ENCODE results near the gene UBE2K. TPM values are rescaled to one million over a fixed set of nuclear protein-coding genes. Genes with fewer than 3 reads are reported as not detected.
"Not testable (repeated sequence)": the region's sequence is repeated elsewhere in the genome, so short reads cannot be mapped to it uniquely, and the experiment has no call there.

The UBE2K gene, protein sequence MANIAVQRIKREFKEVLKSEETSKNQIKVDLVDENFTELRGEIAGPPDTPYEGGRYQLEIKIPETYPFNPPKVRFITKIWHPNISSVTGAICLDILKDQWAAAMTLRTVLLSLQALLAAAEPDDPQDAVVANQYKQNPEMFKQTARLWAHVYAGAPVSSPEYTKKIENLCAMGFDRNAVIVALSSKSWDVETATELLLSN
- total RNA-seq (2014; rRNA removed; shearing (Covaris generic)), result 13.4 and 23.4 TPM in 2 replicates

DNA sequence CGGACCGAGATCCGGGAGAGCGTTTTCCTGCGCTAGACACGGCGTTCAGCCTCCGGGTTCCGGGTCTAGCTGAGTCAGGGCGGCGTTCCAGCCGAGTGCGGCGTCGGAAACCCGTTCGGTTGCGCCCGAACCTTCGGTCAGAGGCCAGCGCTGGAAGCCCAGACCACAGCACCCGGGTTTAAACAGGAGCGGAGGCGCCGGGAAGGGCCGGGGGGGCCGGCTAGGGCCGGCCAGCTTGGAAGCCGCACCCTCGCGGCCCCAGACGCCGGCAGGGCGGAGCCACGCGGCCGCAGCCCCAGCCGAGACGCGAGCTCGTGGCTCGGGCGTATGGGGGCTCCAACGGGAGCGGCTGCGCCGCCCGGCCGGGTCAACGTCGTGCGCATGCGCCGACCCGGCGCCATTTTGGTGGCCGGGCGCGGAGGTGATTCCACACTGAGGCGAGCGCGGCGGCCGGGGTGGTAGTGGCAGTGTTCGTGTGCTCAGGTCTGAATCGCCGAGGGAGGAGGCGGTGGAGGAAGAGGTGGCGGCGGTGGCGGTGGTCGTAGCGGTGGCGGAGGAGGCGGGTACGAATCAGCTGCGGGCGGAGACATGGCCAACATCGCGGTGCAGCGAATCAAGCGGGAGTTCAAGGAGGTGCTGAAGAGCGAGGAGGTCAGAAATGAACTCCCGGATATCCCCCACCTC, at the start of gene UBE2K:
UBE2K (plus strand) TSS at position 397 of the 684 bp plus-strand sequence; CDS start at position 589, 192 bp downstream.
- peak; percentile 86 for DNase-seq (ENCODE audit: low read depth)

DNA sequence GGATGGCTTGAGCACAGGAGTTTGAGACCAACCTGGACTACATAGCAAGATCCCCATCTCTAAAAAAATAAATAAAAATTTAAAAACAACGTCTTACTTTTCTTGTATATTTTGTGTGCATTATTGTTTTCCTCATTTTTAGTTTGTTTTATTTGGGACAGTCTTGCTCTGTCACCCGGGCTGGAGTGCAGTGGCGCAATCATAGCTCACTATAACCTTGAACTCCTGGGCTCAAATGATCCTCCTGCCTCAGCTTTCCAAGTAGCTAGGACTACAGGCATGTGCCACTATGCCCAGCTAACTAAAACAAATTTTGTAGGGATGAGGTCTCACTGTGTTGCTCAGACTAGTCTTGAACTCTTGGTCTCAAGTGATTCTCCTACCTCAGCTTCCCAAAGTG, 49.7 kb upstream of the UBE2K start:
- no peak for DNase-seq (ENCODE audit: low read depth)

DNA sequence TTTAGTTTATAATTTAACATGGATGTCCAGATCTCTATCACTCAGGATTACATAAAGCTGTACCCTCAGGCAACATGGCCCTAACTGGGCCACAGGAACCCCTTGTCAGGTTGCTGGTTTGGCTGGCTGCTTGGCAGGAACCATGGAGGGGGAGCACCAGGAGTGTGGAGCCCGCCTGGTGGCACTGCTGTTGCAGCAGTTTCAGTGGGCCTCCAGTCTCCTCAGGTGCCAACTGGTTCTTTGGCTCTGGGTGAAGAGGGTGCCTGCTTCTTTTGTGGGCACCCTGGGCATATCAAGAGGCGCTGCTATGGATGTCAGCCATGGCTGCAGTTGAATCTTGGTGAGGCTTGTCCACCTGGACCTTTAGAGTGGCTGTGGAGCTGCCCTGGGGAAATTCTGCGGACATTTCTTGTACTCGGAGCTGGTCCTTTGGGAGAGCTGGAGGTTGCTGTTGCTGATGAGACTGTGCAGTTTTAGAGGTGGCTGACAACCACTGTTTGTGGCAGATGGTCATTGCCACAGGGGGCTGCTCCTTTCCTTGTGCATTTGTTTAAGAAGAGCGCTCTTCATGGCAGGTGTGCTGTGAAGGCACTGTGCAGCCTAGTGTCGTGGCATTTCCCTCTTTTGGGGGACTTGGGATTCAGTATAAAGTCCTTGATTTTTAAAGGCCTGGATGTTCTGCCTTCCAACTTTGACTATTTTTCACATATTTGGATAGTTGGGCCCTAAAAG, 48.9 kb upstream of the UBE2K start:
- DNase-seq (ENCODE audit: low read depth), result no peak

DNA sequence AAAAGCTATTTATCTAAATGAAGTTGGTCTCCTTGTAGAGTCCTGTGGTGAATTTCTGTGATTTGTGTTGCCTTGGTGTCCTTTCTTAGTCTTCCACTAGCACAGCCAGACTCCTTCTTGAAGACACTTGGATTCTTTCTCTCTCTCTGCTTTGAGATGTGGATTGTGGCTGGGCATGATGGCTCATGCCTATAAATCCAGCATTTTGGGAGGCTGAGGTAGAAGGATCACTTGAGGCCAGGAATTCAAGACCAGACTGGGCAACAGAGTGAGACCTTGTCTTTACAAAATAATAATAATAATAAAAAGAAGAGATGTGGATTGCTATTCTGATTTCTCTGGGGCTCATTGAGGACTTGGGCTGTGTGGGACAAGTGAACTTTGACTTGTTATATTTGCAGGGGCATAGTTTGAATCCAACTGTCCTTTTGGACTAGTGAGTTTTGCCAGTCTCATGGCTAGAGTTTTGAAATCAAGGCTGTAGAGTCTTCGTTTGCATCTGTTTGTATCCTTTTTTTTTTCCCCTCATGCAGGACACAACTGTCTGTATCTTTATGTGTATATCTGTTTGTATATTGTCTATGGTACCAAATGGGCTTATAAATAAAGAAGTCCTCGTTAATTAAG, 48.2 kb upstream of the UBE2K start:
- no peak for DNase-seq (ENCODE audit: low read depth)

DNA sequence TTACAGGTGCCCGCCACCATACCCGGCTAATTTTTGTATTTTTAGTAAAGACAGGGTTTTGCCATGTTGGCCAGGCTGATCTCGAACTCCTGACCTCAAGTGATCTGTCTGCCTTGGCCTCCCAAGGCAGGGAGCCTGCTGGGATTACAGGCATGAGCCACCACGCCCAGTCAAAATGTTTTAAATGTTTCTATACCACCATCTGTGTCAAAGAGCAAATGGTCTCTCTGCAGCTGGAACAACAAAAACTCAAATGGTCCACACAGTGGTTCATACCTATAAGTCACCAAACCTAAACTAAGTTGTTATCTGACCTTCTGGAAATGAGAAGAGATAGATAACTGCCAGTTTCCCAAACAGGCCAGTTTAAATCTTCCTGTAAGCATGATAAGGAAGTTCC, 46.4 kb upstream of the UBE2K start:
- not testable (repeated sequence) for DNase-seq (ENCODE audit: low read depth)

DNA sequence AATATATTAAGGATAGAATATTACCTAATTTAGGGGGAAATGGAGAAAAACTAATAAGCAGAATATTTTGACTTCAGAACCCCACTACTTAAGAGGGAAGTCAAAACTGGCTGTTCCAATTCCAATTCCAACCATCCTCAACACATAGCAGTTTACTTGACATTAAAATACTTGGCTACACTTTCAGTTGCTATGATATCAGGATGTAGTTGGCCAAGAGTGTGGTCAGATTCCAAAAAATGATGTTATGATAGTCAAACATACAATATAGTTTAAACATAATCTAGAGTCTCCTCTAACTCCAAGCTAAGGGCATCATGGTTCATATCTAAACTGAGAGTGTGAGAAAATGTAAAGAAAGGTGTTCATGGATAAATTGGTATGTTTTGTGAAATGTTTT, 42.7 kb upstream of the UBE2K start:
- no peak for DNase-seq (ENCODE audit: low read depth)

DNA sequence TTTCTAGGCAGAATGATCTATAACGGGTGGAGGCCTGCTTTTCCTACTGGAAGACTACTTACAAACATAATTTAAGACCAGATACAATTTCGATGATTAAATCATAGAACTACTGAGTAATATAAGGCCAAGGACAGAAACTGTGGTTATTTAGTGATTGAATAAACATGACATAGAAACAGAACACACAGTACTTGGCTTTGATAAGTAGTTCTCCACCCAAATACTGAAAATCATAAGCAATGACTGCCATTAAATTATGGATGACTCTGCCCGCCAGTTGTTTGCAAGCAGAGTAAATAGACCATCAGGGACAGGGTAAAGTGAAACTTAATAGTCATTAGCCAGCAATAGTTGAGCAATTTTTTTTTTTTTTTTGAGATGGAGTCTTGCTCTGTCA, 42.1 kb upstream of the UBE2K start:
- no peak for DNase-seq (ENCODE audit: low read depth)

DNA sequence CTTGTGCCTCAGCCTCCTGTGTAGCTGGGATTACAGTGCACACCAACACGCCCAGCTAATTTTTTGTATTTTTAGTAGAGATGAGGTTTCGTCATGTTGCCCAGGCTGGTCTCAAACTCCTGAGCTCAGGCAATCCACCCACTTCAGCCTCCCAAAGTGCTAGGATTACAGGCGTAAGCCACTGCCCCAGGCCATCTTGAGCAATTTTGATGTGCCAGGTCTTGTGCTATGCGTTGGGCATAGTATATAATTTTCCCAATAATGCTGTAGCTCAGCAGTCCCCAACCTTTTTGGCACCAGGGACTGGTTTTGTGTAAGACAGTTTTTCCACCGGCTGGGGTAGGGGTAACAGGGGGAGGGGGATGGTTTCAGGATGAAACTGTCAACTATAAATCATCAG, 41.3 kb upstream of the UBE2K start:
- not testable (repeated sequence) for DNase-seq (ENCODE audit: low read depth)

DNA sequence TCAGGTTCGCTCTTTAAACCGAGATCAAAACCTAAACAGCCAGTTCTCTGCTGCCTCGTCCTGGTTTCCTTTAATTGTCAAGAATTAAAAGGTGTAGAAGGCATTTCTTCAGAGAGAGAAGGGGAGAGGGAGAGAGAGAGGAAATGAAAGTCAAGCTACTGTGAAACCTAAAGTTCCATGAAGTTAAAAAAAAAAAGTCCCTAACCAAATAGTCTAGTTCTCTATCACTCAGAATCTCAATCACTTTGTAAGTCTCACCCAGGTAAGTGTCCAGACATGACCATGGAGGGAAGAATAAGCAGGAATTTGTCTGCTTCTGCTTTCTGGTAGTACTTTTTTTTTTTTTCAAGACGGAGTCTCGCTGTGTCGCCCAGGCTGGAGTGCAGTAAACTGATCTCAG, 40.5 kb upstream of the UBE2K start:
- DNase-seq (ENCODE audit: low read depth), result no peak

DNA sequence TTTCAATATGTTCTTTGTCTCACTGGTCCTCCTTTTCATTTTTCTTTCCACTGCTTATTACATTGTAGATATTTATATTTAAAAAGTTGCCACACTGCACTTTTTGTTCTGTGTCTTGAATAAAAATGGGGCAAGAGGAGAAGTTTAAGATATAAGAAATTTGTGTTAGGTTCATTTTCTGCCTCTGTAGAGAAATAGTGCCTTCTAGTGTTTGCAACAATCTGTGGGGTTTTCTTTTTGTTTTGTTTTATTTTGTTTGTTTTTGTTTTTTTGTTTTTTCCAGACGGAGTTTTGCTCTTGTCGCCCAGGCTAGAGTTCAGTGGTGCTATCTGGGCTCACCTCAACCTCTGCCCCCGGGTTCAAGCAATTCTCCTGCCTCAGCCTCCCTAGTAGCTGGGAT, 39.2 kb upstream of the UBE2K start:
- no peak for DNase-seq (ENCODE audit: low read depth)

DNA sequence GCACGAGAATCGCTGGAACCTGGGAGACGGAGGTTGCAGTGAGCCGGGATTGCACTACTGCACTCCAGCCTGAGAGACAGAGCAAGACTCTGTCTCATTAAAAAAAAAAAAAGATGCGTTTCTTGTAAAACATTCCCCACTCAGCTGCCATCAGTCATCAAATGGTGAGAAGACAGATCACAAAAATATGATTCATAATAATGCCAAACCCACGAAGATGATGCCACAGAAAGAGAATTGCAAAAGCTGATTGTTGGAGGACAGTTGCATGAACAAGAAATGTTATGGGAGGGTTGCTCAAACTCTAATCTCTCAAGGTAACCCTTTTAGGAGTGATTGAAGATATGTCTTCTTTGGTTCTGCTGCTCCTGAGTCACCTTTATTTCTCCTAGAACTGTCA, 37.9 kb upstream of the UBE2K start:
- no peak for DNase-seq (ENCODE audit: low read depth)

DNA sequence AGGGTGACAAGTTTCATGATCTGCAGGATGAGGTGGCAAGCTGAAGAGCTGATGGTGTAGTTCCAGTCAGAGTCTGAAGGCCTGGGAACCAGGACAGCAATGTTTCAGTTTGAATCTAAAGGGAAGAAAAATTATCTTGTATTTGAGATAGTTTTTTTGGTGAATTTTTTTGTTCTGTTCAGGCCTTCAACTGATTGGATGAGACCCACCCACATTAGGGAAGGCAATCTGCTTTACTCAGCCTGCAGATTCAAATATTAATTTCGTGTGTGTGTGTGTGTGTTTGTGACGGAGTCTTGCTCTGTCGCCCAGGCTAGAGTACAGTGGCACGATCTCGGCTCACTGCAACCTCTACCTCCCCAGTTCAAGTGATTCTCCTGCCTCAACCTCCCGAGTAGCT, 37.2 kb upstream of the UBE2K start:
- no peak for DNase-seq (ENCODE audit: low read depth)

DNA sequence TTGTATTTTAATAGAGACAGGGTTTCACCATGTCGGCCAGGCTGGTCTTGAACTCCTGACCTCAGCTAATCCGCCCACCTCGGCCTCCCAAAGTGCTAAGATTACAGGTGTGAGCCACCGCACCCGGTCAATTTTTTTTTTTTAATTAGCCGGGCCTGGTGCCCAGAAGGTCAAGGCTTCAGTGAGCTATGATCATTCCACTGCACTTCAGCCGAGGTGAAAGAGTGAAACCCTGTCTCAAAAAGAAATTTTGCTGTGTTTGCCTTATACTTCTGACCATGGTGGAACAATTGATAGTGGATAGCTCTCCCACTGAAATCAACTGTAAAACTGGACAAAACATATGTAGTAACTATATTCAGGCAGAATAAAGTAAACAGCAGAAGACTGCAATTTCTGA, 35.3 kb upstream of the UBE2K start:
- no peak for DNase-seq (ENCODE audit: low read depth)

DNA sequence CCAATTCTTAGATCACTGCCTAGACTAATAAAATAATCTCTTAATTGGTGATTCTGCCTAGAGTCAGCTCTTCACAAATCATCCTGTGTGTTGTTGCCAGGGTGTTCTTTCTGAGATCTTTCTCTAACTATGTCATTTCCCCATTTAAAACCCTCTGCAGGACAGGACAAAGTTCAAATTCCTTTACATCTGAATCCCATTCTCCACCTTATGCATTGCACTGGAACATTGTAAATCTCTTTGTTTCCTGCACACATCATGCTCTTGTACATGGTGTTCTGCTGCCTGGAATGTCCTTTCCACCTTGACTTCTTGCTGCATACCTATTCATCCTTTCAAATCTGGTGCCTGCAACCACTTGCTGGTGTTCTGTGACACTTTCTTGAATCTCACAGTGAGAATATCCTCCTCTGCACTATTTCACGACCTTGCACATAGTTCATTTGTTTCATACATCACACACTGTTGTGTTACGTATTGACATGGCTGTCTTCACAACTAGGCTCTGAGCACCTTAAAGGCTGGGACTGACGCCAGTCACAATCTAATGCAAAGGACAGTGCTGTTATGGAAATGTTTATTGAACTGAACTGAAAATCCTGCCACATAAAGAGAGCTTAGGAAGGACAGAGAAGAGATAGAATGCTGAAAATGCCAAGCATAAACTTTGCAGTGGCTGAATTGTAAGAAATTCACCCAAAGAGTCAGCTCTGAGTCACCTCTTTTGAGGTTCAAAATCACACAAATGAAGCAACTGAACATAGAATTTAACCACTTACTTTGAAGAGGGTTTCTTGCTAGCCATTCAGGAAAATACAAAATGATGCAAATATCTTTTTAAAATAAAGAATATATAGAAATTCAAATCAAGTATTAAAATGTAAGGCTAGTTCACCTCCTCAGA, 32.9 kb upstream of the UBE2K start:
- DNase-seq (ENCODE audit: low read depth), result no peak

DNA sequence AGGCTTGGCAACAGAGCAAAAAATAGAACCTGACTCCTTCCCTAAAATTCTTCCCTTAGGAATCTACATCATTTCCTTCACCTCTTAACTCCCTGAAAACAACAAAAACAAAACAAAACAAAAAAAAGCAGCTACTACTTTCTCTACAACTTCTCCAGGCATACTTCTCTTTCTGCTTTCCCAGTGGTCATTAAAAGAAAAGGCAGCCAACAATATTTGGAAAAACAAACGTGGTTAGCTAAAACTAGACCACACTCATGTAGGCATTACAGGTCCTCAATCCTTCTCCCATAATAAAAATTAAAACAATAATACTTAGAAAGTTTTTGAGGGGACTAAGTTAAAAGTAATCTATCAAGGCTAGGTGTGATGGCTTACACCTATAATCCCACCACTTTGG, 30.2 kb upstream of the UBE2K start:
- DNase-seq (ENCODE audit: low read depth), result no peak

DNA sequence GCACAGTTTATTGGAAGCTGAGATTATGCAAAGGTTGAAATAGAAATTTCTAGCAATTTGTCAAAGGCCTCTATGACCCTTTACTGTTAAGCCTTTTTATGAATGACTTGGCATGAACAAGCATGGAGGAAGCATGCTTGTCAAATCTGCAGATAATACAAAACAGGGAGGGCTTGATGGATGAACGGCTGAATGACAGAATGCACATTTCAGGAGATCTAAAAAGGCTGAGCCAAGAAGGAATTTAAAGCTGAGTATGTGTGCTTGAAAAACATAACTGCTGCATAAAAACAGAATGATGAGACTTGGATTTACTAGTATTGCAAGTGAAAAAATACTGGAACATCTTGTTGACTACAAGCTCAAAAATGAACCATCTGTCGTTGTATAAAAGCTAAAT, 29.0 kb upstream of the UBE2K start:
- DNase-seq (ENCODE audit: low read depth), result no peak

DNA sequence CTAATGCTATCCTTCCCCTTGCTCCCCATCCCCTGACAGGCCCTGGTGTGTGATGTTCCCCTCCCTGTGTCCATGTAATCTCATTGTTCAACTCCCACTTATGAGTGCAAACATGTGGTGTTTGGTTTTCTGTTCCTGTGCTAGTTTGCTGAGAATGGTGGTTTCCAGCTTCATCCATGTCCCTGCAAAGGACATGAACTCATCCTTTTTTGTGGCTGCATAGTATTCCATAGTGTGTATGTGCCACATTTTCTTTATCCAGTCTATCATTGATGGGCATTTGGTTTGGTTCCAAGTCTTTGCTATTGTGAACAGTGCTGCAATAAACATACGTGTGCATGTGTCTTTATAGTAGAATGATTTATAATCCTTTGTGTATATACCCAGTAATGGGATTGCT, 27.6 kb upstream of the UBE2K start:
- DNase-seq (ENCODE audit: low read depth), result not testable (repeated sequence)

DNA sequence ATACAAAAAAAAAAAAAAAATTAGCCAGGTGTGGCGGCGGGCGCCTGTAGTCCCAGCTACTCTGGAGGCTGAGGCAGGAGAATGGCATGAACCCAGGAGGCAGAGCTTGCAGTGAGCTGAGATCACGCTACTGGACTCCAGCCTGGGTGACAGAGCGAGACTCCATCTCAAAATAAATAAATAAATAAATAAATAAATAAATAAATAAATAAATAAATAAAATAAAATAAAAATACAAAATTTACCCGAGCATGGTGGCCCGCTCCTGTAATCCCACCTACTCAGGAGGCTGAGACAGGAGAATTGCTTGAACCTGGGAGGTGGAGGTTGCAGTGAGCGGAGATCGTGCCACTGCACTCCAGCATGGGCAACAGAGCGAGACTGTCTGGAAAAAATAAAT, 22.3 kb upstream of the UBE2K start:
- DNase-seq (ENCODE audit: low read depth), result not testable (repeated sequence)

DNA sequence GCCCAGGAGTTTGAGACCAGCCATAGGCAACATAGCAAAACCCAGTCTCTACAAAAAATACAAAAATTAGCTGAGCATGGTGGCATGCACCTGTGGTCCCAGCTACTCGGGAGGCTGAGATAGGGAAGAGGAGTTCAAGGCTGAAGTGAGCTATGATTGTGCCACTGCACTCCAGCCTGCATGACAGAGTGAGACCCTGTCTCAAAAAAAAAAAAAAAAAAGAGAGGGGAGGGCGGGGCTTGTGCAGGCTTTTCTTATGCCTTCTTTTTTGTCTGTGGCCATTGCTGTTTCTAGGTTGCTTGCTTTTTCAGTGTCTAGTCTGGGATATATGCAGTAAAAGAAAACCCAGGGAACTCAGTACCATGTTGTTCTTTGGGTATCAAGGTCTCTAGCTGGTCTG, 16.9 kb upstream of the UBE2K start:
- not testable (repeated sequence) for DNase-seq (ENCODE audit: low read depth)

DNA sequence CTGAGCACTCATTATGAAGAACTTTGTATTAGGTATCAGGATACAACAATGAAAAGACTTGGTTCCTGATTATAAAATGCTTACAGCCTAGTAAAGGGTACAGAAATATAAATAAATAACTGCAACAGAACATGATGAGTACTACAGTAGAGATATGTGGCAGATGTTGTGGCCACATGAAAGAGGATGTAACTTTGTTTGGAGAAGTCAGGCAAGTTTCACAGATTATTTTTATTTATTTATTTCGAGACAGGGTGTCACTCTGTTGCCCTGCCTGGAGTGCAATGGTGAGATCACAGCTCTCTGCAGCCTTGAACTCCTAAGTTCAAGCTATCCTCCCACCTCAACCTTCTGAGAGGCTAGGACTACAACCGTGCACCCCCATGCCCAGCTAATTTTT, 15.8 kb upstream of the UBE2K start:
- DNase-seq (ENCODE audit: low read depth), result no peak

DNA sequence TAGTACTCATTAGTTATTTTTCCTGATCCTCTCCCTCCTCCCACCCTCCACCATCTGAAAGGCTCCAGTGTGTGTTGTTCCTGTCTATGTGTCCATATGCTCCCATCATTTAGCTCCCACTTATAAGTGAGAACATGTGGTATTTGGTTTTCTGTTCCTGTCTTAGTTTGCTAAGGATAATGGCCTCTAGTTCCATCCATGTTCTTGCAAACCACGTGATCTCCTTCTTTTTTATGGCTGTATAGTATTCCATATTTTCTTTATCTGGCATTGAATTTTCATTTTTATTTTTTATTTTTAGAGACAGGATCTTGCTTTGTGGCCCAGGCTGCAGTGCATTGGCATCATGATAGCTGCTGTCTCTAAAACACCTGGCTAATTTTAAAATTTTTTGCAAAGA, 11.9 kb upstream of the UBE2K start:
- no peak for DNase-seq (ENCODE audit: low read depth)

DNA sequence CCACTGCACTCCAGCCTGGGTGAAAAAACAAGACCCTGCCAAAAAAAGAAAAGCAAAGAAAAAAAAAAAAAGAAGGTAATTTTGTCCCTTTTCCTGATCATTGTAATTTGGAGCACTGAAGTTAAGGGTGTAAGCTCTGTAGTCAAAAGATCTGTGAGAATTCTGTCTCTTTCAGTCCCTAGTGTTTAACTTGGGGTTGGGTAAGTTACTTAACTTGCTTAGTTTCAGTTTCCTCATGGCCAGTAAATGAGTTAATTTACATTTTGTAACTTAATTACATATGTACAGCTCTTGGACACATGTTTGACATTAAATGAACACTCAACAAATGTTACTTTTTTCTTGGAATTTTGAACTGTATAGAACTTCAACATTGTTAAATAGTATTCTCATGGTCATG, 10.9 kb upstream of the UBE2K start:
- DNase-seq (ENCODE audit: low read depth), result no peak
